ENCODE results near the gene CD320. TPM values are rescaled to one million over a fixed set of nuclear protein-coding genes. Genes with fewer than 3 reads are reported as not detected.

The CD320 gene
- total and polyA plus RNA-seq, 3 donors from 2014 or later, result 61.2 to 88.3 (median 65.8) TPM

- peaks cover 10% of the 10 kb centered on the region for H3K4me1 ChIP-seq
- intact Hi-C loops (cut with DNase I; ENCODE audit: low total_unique reads), result no loop called here
- H3K27me3 ChIP-seq, result no peaks in the 10 kb centered on the region
- peak overlapping the region in 1 of 2 donors; percentile 21 for H3K4me3 ChIP-seq
- no peak overlapping the region for H3K27ac ChIP-seq
- no peaks in the 10 kb centered on the region for H3K36me3 ChIP-seq (ENCODE audit: low read depth, missing control alignments)
- no peak for DNase-seq
- no peaks in the 10 kb centered on the region for H3K9me3 ChIP-seq
- no peak for TF ChIP-seq POLR2A (IDR thresholded peaks at IDR 0.05)
- peak in 1 of 3 experiments; percentile 9 for TF ChIP-seq CTCF (IDR thresholded peaks at IDR 0.05)
- WGBS, 2 donors, result 5 to 20% methylated on average over 36 to 52 of the region's 79 CpGs
These were observed 27.3 kb upstream of the CD320 start for GRCh38 chr19:8335343-8336071.

GRCh38 chr19:8334458-8335342 is 26.5 kb upstream of the CD320 start:
- WGBS, 2 donors, result 2 to 16% methylated on average over 34 to 88 of the region's 117 CpGs
- Histone ChIP-seq H3K27ac (no peak overlapping the region), H3K9me3 (no peaks in the 10 kb centered on the region), H3K27me3 (no peaks in the 10 kb centered on the region), H3K4me1 (peaks cover 10% of the 10 kb centered on the region), H3K36me3 (ENCODE audit: low read depth, missing control alignments) (no peaks in the 10 kb centered on the region), H3K4me3 (peak overlapping the region; percentile 21 to 36)
- peak; percentile 63 for DNase-seq
- intact Hi-C loops (cut with DNase I; ENCODE audit: low total_unique reads), result no loop called here
- no peak for TF ChIP-seq CTCF (IDR thresholded peaks at IDR 0.05)
- no peak for TF ChIP-seq POLR2A (IDR thresholded peaks at IDR 0.05)

GRCh38 chr19:8333767-8334457 is 25.8 kb upstream of the CD320 start:
- H3K9me3 ChIP-seq, result no peaks in the 10 kb centered on the region
- H3K27ac ChIP-seq, result no peak overlapping the region
- WGBS, 2 donors, result 13 to 22% methylated on average over 13 to 48 of the region's 48 CpGs
- intact Hi-C loops (cut with DNase I; ENCODE audit: low total_unique reads), result no loop called here
- no peak for DNase-seq
- no peaks in the 10 kb centered on the region for H3K36me3 ChIP-seq (ENCODE audit: low read depth, missing control alignments)
- H3K4me1 ChIP-seq, result peaks cover 10% of the 10 kb centered on the region
- peak overlapping the region; percentile 21 to 36 for H3K4me3 ChIP-seq
- TF ChIP-seq POLR2A (IDR thresholded peaks at IDR 0.05) (no peak), CTCF (IDR thresholded peaks at IDR 0.05) (no peak)
- H3K27me3 ChIP-seq, result no peaks in the 10 kb centered on the region

GRCh38 chr19:8332976-8333766 is 25.0 kb upstream of the CD320 start:
- no peak overlapping the region for H3K27ac ChIP-seq
- peak overlapping the region in 1 of 2 donors; percentile 36 for H3K4me3 ChIP-seq
- H3K4me1 ChIP-seq, result peaks cover 10% of the 10 kb centered on the region
- H3K27me3 ChIP-seq, result no peaks in the 10 kb centered on the region
- H3K36me3 ChIP-seq (ENCODE audit: low read depth, missing control alignments), result no peaks in the 10 kb centered on the region
- WGBS, 2 donors, result 13 to 16% methylated on average over 35 to 48 of the region's 52 CpGs
- H3K9me3 ChIP-seq, result no peaks in the 10 kb centered on the region
- intact Hi-C loops (cut with DNase I; ENCODE audit: low total_unique reads), result no loop called here
- no peak for TF ChIP-seq POLR2A (IDR thresholded peaks at IDR 0.05)
- TF ChIP-seq CTCF (IDR thresholded peaks at IDR 0.05), result no peak
- no peak for DNase-seq
